Ishikawa (cell line): ENCODE measurements around the gene ABCA8.

Source experiments
- CEBPB ChIP-seq: IDR thresholded peaks from 2 replicates; pipeline ENCODE4 v1.6.1; 2012
- CREB1 ChIP-seq: IDR thresholded peaks from 2 replicates; pipeline ENCODE4 v1.6.1; 2012; ENCODE audit warnings: low read depth
- EGR1 ChIP-seq: IDR thresholded peaks from 2 replicates; pipeline ENCODE4 v1.6.1; 2012
- EP300 ChIP-seq: IDR thresholded peaks from 2 replicates; pipeline ENCODE4 v1.6.1; 2012; ENCODE audit warnings: borderline replicate concordance
- FOXM1 ChIP-seq: IDR thresholded peaks from 2 replicates; pipeline ENCODE4 v1.6.1; 2012; ENCODE audit warnings: low read depth, borderline replicate concordance
- MAX ChIP-seq: IDR thresholded peaks from 2 replicates; pipeline ENCODE4 v1.6.1; 2012
- NFIC ChIP-seq: IDR thresholded peaks from 2 replicates; pipeline ENCODE4 v1.6.1; 2012
- RAD21 ChIP-seq: IDR thresholded peaks from 2 replicates; pipeline ENCODE4 v1.6.1; 2012; ENCODE audit warnings: low read depth
- REST ChIP-seq: IDR thresholded peaks from 2 replicates; pipeline ENCODE4 v1.6.1; 2012; ENCODE audit warnings: low read depth, mild to moderate bottlenecking
- TAF1 ChIP-seq: IDR thresholded peaks from 2 replicates; pipeline ENCODE4 v1.6.1; 2012; ENCODE audit warnings: low read depth, mild to moderate bottlenecking
- TCF12 ChIP-seq: IDR thresholded peaks from 2 replicates; pipeline ENCODE4 v1.6.1; 2012; ENCODE audit warnings: low read depth
- TEAD4 ChIP-seq: IDR thresholded peaks from 2 replicates; pipeline ENCODE4 v1.6.1; 2012
- USF1 ChIP-seq: IDR thresholded peaks from 2 replicates; pipeline ENCODE4 v1.6.1; 2012
- YY1 ChIP-seq: IDR thresholded peaks from 2 replicates; pipeline ENCODE4 v1.6.1; 2012; ENCODE audit warnings: low read depth
- ZBTB7A ChIP-seq: IDR thresholded peaks from 2 replicates; pipeline ENCODE4 v1.6.1; 2012; ENCODE audit warnings: low read depth

ABCA8 gene

GRCh38 chr17:68829211-68829610 lies 126.0 kb downstream of the ABCA8 start:
- TF ChIP-seq YY1 (no peak), FOXM1 (no peak)

GRCh38 chr17:68824707-68825106 lies 130.5 kb downstream of the ABCA8 start:
- TF ChIP-seq ZBTB7A (no peak), TEAD4 (no peak), USF1 (no peak), MAX (no peak), RAD21 (no peak), FOXM1 (no peak), TCF12 (no peak), CEBPB (no peak), YY1 (no peak), TAF1 (no peak), CREB1 (no peak), REST (no peak), NFIC (no peak), EP300 (no peak), EGR1 (no peak)

GRCh38 chr17:68822719-68823289 lies 132.4 kb downstream of the ABCA8 start:
- TF ChIP-seq TAF1 (no peak), YY1 (no peak), FOXM1 (no peak), USF1 (no peak), EGR1 (no peak), NFIC (no peak)

- no peak for TF ChIP-seq MAX
- no peak for TF ChIP-seq TEAD4
- TF ChIP-seq CREB1, result no peak
- no peak for TF ChIP-seq TAF1
- no peak for TF ChIP-seq EP300
Measured at GRCh38 chr17:68821860-68822696, 133.1 kb downstream of the ABCA8 start.

GRCh38 chr17:68820825-68821481 lies 134.2 kb downstream of the ABCA8 start:
- TF ChIP-seq NFIC, result no peak
- no peak for TF ChIP-seq CREB1
- no peak for TF ChIP-seq ZBTB7A
- TF ChIP-seq TEAD4, result no peak
- no peak for TF ChIP-seq RAD21
- TF ChIP-seq EP300, result no peak
- TF ChIP-seq REST, result no peak
- no peak for TF ChIP-seq EGR1
- TF ChIP-seq CEBPB, result no peak
- no peak for TF ChIP-seq MAX
- TF ChIP-seq YY1, result no peak
- TF ChIP-seq TAF1, result no peak
- TF ChIP-seq USF1, result no peak
- TF ChIP-seq TCF12, result no peak
